ENCODE data around the gene PRRC2A.

GRCh38 chr6:31610968-31611367 lies 9.5 kb upstream of the PRRC2A start:
- TF ChIP-seq EZH2 (IDR thresholded peaks at IDR 0.05; ENCODE audit: insufficient read depth, poor library complexity, severe bottlenecking): no peak
- no peak for TF ChIP-seq EZH2phosphoT487 (IDR thresholded peaks at IDR 0.05; ENCODE audit: insufficient read depth, low read depth)
